SIG-M5 treated with dmso at 0.1 percent for 504 hours (cell line): ENCODE measurements around the gene ANKRD18A.
"Not testable (repeated sequence)": the region's sequence is repeated elsewhere in the genome, so short reads cannot be mapped to it uniquely, and the experiment has no call there.

Experiments
- DNase-seq: peaks from one replicate; lab custom pipeline; 2025; ENCODE audit not compliant: unreplicated experiment; lab: John Stamatoyannopoulos, UW

ANKRD18A gene

DNA sequence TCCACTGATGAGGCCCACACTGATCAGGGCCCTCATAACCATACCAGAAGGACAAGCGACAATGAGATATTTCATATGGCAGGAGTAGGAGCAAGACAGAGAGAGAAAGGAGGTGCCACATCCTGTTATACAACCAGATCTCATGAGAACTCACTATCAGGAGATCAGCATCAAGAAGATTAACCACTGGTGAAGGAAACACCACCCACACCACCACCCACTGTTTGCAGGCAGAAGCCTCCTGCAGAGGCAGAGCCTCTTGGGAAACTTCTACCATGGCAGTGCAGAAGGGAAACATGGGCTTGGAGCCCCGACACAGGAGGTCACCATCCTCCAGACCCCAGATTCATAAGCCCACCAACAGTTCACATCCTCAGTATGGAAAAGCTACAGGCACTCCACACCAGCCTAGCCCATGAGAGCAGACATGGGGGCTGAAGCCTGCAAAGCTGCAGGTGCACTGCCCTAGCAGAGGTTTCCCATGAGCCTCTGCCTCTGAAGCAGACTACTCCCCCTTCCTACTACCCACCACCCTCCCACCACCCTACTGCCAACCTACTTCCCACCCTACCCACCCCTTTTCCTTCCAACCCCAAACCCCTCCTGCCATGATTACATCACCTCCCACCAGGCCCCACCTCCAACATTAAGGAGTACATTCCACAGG, 73.8 kb downstream of the ANKRD18A start:
- not testable (repeated sequence) for DNase-seq

DNA sequence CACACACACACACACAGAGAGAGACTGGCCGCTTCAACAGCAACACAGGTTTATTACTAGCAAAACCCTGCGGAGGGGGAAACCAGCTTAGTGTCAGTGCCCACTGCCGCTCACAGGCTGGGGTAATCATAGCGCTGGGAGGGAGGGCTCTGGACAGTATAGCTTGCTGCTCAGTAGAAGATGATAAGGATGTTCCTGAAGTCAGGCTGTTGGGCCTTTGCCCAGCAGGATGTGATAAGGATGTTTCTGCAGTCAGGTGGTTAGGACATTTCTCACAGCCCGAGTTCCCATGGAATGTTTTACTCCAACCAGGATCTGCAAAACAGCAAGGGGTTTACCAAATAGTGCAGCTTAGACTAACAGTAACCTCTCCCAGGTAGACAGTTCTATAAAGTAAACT, 79.9 kb downstream of the ANKRD18A start:
- not testable (repeated sequence) for DNase-seq

DNA sequence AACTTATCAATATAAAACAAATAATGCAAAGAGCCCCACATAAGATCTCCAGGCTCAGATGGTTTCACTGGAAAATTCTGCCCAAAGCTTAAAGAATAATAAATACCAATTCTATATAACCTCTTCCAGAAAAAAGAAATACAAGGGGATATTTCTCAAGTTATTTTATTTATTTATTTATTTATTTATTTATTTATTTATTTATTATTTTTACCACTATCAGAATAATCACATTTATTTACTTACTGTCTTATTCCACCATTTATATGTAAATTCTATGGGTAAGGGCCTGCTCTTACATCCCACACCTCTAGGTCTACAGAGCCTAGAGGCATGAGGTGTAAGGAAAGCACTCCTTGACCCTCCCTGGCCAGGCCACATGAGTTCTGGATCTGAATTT, 91.1 kb downstream of the ANKRD18A start:
- DNase-seq, result no peak

DNA sequence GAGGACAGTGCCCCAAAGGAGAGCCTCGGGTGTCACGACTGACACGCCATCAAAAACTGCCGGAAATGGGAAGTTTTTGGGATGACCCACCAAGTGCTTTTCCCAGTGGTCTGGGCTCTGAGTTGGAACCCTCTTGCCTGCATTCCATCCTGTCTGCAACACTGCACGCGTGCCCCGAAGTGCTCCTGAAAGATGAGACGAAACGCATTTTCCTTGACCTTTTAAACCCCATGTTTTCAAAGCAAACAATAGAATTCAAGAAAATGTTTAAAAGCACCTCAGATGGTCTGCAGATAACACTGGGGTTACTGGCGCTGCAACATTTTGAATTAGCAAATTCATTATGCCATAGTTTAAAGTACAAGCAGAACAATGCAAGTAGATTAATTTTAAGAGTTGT, 92.9 kb downstream of the ANKRD18A start:
- no peak for DNase-seq

DNA sequence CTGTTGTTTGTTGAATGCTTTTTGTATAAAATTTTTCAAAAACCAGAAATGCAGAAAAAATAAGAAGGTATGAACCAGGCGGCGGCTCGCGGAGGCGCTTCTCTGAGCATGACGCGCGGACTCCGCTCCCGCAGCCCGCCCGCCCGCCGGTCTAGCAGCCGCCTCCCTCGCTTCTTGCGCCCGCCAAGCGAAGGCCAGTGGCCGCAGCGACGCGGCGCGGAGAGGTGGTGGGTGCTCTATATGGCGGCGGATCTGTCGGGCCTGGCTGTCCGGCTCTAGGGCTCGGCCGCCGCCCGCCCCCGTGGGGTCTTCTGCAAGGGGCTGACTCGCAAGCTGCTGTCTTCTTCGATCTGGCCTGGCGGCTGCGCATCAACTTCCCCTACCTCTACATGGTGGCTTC, 93.8 kb downstream of the ANKRD18A start:
- no peak for DNase-seq

DNA sequence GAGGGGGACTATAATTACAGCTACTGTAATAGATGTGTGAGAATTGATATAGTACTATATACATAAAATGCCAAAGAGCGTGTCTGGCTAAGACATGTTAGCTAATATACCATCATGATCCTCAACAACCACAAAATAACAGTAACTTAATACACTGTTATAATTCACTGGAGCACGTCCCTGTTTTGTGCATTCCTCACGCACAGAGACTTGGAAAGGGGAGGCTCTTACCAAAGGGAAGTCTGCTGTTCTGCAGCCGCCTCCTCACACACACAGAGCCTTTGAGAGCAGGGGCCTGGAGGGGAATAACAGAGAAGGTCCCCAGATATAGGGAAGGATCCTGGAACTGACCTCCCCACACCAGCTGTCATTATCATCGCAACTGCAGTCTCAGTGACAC, 97.3 kb downstream of the ANKRD18A start:
- no peak for DNase-seq

DNA sequence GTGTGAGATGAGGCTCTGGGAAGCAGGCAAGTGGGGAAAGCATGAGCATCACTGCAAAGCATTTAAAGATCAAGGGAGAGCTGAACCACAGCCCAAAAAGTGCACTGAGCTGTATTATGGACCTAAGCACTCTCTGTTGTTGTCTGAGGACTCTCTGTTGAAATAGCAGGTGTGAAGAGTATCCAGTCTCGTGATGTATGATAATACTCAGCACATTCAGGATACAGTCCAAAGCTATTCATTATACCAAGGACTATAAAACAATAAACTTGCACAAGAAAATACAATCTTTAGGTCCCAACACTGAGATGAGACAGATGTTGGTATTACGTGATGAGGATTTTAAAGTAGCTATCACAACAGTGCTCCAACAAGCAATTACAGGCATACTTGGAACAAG, 98.6 kb downstream of the ANKRD18A start:
- no peak for DNase-seq
